Kidney capillary endothelial cell (primary cell): ENCODE data around the gene SEL1L3.

ENCODE experiments used
- DNase-seq: peaks from one replicate; pipeline ENCODE4 v3.0.0-alpha.2; 2018; ENCODE audit warnings: low spot score

Gene SEL1L3

GRCh38 chr4:25729564-25729963, 133.2 kb downstream of the SEL1L3 start:
- no peak for DNase-seq

GRCh38 chr4:25728886-25729285, 133.9 kb downstream of the SEL1L3 start:
- DNase-seq: no peak

GRCh38 chr4:25727711-25728493, 134.9 kb downstream of the SEL1L3 start:
- no peak for DNase-seq

- DNase-seq: no peak
Observed at GRCh38 chr4:25725870-25726269, 136.9 kb downstream of the SEL1L3 start.

GRCh38 chr4:25723409-25723808, 139.4 kb downstream of the SEL1L3 start:
- DNase-seq: no peak

- no peak for DNase-seq
Observed at GRCh38 chr4:25722964-25723363, 139.8 kb downstream of the SEL1L3 start.

DNA sequence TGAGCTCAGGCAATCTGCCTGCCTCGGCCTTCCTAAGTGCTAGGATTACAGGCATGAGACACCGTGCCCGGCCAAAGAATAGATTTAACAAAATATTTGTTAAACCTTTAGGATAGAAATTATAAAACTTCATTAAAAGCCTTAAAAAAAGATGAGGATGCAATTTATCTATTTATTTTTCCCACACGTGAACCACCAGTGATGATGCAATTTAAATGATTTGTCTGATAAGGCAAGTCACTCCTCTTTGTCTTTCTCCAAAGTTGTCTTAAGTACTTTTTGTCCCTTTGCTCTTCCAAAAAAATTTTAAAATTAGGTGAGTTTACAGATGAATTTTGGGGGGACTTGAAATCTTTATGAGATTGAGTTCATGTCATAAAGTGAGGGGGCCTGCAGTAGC, 149.0 kb downstream of the SEL1L3 start:
- DNase-seq: no peak

DNA sequence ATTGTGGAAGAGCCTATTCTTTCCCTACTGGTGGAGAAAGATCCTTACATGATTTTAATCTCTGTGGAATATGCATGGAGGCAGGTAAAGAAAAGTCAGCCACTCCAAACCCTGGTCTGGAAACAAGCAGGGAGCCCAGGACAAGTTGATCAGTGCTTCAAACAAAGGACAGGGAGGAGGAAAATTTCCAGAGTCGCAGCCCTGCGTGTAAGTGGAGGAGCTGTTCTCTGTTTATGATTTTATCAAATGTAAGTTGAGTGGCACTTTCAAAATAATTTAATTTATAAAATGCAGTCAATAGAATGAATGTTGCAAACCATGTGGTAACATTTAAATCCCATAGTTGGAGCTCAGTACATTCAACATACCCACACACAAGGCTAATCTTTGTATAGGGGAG, 150.2 kb downstream of the SEL1L3 start:
- DNase-seq: no peak

DNA sequence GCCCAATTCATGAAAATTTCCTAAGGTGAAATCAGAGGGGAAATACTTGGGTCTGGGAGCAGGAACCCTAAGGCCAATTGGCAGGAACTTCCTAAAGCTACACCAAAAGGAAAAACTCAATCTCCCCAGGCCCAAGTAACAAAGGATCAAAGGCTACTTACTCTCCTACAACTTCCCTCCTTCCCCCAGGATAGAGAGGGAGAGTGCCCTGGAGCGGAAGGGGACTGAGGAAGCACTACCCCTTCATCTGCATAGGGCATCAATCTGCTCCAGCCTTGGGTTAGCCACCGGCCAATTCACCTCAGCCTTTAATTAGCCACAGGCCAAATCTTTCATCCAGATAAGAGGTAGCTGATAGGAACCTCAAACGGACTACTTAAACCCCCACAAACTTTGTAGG, 152.2 kb downstream of the SEL1L3 start:
- DNase-seq: no peak

DNA sequence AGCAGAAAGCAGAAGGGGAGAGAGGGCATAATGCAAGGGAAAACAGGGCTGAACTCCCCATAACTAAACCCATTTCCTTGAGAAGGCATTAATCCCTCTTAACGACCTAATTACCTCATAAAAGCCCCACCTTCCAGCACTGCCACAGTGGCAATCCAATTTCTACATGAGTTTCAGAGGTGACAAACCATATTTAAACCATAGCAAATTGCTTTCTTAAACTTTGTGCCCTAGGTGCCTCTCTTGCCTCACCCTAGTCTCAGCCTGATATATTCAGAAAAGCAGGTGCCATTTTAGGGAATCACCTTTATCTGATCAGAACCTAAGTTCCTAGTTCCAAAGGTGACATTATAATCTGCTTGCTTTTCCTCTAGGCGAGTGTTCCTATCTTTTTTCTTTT, 158.3 kb downstream of the SEL1L3 start:
- no peak for DNase-seq

DNA sequence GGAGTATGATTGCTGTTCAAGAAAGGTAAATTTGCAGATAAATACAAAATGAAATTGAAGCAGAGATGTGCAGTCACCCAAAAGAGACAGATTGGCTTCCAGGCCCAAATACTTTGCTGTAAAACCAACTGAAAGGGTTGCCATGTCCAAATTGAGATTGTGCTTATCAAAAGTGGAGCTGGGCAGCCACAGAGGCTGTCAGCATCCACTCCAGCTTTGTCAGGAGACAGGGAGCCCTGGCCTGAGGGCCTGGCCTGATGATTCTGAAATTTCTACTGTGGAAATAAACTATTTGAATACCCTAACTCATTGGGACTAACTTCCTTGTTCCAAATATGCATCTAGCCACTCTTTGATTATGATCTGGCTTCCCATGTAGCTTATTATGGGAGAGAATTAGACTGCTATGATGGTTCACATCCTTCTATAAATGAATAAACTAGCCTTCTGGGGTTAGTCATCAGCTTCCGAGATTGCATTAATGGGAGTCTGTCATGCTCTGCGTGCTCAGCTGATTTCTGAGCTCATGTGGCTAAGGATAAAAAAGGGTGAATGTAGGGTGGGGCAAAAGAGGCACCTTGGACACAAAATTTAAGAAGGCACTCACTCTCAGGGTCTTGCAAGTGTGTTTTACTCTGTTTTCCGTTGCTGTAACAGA, 158.9 kb downstream of the SEL1L3 start:
- DNase-seq: no peak

DNA sequence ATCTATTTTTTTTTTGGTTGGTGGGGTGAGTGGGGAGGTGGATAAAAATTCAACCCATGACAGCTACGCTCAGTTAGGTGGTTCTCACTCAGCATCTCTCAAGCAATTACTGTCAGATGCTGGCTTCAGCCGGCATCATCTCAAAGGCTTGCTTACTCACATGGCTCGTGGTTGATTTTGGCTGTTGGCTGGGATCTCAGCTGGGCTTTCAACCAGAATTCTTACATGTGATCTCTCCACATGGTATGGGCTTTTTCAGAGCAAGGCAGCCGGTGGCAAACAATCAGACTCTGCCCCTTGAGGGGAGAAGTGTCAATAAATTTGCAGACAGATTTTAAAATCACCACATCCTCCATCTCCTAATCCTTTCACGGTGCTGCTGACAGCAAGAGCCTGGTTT, 159.9 kb downstream of the SEL1L3 start:
- no peak for DNase-seq

GRCh38 chr4:25700661-25701060, 162.1 kb downstream of the SEL1L3 start:
- DNase-seq: no peak

DNA sequence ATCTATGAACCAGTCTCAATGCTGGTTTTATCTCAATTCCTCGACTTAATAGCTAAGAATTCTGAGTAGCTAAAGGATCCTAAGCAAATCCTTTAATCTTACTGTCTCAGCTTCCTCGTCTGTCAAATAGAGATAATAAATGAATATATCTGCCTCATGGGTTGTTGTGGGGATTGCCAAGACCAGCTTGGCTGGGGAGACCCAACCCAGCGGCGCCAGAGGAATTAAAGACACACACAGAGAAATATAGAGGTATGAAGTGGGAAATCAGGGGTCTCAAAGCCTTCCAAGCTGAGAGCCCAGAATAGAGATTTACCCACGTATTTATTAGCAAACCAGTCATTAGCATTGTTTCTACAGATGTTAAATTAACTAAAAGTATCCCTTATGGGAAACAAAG, 165.3 kb downstream of the SEL1L3 start:
- no peak for DNase-seq
